ENCODE data around the gene PNPLA2.

Gene PNPLA2

DNA sequence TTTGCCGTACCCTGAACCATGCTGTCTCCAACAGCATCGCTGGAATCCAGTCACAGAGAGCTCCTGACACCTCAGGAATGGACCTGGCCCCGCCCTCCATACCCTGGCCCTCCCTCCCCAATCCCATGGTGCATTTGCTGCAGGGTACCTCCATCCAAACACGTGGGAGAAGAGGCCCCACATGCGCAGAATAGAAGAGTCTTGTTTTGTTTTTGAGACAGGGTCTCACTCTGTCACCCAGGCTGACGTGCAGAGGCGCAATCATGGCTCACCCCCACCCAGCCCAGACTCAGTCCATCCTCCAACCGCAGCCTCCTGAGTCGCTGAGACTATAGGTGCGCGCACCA lies 2.3 kb upstream of the PNPLA2 start:
- no peak for DNase-seq (ENCODE audit: low spot score)

DNA sequence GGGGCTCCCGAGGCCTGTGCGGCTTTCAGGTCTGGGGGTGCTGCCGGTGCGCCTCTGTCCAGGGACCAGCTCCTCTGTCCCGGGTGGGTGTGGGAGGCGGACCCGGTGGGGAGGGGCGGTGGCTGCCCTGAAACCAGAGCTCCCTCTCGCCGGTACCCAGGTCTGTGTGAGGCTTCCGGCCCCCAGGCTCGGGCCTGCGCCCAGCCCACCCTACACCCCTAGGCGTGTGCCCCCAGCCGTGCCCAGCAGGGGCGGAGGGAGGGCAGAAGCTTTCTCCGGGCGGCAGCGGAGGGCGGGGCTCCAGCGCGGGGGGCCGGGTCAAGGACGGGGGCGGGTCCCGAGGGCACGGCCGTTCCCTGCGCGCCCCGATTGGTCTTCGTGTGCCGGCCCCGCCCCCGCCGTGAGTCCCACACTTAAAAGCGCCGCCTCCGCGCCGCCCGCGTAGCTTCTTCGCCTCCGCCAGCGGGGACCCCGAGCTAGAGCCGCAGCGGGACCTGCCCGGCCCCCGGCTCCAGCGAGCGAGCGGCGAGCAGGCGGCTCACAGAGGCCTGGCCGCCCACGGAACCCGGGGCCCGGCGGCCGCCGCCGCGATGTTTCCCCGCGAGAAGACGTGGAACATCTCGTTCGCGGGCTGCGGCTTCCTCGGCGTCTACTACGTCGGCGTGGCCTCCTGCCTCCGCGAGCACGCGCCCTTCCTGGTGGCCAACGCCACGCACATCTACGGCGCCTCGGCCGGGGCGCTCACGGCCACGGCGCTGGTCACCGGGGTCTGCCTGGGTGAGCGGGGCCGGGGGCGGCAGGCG lies 616 bp downstream of the PNPLA2 start:
- no peak for DNase-seq (ENCODE audit: low spot score)

DNA sequence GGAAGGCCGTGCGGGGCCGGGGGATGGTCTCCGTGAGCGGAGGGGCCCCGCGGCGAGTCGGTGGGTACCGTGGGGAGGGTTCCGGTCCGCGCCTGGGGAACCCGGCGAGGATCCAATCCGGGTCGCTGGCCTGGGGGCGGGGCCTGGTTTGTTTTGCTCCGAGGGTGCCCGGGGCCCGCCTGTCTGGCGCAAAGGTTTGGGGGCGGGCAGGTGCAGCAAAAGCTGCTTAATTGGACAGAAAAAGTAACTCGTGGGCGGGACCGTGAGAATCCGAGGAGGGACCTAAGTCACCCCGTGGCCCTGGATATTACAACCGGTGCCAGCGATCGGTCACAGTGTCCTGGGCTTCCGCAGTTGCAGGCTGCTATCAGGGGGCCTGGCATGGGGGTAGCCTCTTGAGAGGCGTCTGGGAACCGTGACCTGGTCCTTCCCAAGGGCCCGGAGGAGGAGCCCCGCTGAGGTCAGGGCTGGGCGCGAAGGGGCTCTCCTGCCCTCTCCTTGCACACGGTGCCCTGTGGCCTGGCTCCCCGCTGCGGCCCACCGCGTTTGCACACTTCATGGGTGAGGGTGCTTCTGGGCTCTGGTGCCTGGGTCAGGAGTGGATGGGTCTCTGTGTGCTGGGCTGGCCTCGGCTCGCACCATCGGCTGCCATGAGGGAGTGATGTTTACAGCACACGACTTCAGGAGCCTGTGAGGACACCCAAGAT lies 1.4 kb downstream of the PNPLA2 start:
- DNase-seq (ENCODE audit: low spot score): no peak

DNA sequence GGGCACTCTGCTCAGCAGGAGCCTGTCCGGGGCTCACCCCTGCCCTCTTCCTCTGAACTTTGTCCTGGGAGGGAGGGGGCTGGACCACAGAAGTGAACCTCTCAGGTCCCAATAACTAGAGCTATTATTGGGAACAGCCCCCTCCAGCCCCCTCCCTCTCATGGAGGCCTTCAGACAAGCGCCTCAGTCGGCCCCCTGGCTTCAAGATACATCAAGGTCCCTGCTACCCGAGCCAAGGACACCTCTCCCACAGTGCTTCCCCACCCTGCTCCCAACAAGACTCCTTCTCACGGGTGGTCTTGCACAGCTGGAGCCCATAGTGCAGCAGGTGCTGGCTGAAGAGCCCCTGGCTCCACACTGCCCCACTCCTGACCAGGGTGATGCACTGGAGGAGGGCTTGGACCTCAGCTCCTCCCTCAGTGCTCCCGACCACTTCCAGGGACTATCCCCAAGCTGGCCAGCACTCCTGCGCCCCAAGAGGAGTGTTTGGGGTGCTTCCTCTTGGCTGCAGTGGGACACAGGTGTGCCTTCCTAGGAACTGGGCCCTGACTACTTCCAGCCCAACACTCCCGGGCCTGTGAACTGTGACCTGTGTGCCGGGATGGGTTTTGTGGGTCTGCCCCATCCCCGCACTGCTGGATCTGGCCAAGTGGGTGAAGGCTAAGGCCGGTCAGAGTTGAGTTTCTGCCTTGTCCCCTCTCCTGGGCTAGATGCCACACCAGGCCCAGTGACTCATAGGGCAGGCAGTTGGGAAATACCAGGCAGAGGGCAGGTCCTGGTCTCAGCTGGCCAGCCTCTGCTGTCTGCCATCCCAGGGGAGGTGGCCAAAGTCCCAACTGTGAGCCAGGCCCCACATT lies 2.2 kb downstream of the PNPLA2 start:
- DNase-seq (ENCODE audit: low spot score): no peak

DNA sequence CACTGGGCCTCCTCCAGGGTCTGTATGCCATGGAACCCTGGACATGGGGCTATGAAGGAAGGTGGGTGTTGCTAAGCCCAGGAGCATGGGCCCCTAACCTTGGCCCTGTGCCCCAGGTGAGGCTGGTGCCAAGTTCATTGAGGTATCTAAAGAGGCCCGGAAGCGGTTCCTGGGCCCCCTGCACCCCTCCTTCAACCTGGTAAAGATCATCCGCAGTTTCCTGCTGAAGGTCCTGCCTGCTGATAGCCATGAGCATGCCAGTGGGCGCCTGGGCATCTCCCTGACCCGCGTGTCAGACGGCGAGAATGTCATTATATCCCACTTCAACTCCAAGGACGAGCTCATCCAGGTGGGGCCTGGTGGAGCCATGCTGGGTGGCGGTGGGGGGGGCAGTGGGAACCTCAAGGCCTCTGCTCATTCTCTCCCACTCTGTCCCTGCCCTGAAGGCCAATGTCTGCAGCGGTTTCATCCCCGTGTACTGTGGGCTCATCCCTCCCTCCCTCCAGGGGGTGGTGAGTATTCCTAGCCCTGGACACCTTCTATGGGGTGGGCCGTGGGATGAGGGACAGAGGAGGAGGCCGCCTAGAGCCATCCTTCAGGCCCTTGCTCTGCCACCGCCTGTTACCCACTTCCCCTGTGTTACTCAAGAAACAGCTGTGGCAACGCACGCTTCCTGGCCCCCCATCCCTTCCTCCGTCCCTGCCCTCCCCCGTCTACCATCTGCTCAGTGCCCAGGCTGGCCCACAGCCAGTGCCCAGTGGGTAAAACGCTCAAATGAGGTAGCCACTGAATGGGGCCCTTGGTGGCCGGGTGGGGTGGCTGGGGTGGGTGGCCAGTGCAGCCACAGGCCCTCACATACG lies 3.0 kb downstream of the PNPLA2 start:
- no peak for DNase-seq (ENCODE audit: low spot score)

DNA sequence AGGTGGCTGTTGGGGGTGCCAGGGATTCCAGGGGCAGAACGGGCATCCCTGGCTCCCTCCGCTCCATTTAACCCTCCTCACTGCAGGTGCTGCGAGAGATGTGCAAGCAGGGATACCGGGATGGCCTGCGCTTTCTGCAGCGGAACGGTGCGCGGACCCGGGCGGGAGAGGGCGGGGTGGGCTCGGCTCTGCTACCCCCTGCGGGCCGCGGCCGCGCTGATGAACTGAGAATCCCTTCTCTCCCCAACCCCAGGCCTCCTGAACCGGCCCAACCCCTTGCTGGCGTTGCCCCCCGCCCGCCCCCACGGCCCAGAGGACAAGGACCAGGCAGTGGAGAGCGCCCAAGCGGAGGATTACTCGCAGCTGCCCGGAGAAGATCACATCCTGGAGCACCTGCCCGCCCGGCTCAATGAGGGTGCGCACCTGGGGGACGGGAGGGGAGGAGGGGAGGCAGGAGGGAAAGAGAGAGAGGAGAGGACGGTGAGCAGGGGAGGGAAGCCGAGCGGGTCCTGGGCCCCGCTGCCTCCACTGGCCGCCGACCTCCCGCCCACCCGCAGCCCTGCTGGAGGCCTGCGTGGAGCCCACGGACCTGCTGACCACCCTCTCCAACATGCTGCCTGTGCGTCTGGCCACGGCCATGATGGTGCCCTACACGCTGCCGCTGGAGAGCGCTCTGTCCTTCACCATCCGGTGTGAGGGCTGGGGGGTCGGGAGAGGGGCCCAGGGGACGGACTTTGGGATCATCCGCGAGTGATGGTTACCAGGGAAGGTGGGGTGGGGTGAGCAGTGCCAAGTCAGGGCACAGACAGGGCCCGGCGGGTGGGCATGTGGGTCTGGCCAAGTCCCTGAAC lies 5.0 kb downstream of the PNPLA2 start:
- no peak for DNase-seq (ENCODE audit: low spot score)

DNA sequence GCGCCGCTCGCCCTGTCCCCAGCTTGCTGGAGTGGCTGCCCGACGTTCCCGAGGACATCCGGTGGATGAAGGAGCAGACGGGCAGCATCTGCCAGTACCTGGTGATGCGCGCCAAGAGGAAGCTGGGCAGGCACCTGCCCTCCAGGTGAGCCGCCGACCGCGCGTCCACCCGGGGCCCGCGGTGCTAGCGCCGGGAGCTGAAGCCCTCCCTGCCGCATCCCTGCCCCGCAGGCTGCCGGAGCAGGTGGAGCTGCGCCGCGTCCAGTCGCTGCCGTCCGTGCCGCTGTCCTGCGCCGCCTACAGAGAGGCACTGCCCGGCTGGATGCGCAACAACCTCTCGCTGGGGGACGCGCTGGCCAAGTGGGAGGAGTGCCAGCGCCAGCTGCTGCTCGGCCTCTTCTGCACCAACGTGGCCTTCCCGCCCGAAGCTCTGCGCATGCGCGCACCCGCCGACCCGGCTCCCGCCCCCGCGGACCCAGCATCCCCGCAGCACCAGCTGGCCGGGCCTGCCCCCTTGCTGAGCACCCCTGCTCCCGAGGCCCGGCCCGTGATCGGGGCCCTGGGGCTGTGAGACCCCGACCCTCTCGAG lies 5.7 kb downstream of the PNPLA2 start:
- no peak for DNase-seq (ENCODE audit: low spot score)

DNA sequence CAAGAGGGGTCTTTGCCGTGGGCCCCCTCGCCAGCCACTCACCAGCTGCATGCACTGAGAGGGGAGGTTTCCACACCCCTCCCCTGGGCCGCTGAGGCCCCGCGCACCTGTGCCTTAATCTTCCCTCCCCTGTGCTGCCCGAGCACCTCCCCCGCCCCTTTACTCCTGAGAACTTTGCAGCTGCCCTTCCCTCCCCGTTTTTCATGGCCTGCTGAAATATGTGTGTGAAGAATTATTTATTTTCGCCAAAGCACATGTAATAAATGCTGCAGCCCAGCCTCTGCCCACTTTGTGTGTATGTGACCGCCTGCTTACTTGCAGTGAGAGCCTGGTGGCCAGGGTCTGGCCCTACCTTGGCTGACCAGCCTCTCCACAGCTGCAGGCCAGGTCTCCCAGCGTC lies 6.2 kb downstream of the PNPLA2 start:
- no peak for DNase-seq (ENCODE audit: low spot score)

DNA sequence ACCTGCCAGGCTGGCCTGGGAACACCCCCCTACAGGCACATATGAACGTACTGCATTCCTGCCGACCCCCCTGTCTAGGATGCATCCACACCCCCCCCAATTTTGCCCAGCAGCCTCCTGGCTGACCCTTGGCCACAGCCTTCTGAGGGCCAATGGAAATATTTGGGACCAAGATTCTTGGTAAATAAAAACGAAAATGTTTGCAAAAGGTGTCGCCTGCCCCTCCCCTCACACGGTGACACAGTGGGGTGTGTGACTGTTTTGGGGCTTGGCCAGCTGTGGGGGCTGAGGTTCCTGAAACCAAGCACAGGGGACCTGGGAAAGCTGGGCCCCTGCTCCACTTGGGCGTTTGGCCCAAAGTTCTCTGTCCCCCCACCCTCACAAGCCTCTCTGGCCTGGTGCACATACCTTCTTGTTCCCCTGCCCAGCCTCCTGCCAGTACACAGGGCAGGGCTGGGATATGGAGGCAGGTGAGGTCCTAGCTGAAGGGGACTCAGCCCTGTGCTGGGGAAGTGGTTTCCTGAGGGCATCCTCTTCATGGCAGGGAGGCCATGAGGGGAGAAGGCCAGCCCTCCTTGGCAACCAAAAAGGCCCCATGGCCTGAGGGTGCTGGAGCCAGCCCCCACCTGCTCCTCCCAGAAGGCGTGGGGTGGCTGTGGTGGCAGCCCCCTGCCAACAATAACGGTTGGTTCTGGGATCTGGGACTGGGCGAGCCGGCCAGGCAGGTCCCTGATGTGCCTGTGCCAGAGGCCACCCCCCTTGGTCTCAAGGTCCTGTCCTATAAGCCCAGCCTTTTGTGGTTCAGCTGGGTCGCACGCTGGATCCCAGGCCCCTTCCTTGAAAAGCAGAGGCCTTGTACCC lies 6.9 kb downstream of the PNPLA2 start:
- no peak for DNase-seq (ENCODE audit: low spot score)

DNA sequence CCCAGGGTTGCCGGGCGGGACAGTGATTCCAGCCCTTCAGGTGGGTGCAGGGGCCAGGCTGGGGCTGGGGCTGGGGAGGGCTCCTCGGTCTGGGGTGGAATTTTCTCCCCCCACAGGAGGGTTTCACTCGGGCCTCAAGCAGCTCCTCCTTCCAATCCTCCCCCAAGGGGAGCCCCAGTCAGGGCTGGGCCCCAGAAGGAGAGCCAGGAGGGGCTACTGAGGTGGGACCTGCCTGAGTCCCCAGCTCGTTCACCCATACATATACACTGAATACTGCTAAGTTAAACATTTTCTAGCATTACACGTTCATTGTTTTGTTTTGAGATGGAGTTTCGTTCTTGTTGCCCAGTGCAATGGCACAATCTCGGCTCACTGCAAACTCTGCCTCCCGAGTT lies 7.5 kb downstream of the PNPLA2 start:
- no peak for DNase-seq (ENCODE audit: low spot score)

DNA sequence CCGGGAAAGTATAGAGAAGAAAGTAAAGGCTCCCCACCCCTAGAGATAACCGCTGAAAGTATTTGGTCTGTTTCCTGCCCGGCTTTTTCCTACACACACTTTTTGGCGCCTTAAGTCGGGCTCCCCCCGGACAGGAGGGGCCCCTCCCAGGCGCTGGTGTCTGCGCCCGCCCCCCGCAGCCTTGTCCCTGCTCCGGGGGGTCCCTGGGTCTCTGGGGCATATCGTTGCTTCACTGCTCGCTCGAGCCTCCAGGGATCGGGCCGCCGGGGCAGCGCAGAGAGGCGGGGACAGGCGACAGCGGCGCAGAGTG lies 8.1 kb downstream of the PNPLA2 start:
- no peak for DNase-seq (ENCODE audit: low spot score)

DNA sequence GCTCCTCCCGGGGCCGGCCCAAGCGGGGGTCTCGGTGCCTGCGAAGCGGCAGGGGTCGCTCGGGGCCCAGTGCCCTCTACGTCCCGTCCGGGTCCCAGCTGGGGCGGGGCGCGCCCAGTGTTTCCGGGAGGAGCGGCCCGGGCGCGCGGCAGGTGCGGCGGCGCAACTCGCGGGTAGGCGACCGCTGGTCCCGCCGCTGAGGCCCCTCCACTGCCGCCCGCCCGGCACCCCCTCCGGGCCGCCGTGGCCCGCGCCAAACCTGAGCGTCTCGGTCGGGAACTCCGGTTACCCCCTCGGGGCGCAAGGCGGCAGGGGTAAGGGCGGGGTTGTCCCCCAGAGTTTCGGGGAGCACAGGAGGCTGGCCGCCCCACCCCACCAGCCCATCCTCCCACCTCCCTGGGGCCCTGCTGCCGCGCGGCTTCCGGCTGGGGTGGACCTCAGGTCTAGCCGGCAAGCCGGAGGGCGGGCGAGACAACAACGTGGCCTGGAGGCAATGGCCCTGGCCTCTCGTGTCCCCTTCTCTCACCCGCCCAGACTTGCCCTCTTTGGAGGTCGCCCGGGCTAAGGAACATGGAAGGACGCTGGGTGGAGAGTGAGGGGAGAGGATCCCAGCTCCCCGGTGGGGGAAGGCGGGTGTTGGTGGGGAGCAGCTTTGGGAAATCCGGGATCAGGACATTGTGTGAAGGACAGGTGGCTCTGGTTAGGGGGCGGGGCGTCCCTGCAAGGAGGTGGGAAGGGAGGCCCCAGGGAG lies 8.6 kb downstream of the PNPLA2 start:
- no peak for DNase-seq (ENCODE audit: low spot score)

DNA sequence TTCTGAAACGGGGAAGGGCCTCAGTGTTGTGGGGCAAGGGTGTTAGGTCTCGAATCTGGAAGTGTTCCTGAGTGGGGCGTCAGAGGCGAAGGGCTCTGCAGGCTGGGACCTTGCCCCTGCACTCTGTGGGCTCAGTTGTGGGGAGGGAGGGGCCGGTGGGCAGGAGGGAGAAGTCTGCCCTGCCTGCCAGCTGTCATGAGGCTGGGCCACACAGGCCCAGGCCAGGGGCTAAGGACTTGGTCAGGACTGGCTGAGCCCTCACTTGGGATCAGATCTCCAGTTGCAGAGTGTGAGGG lies 9.1 kb downstream of the PNPLA2 start, which contains the start of gene CRACR2B:
Gene CRACR2B (plus strand): TSS at position 23 of the 296 bp plus-strand sequence. CDS start 689 bp downstream, outside the sequence.
- no peak for DNase-seq (ENCODE audit: low spot score)

DNA sequence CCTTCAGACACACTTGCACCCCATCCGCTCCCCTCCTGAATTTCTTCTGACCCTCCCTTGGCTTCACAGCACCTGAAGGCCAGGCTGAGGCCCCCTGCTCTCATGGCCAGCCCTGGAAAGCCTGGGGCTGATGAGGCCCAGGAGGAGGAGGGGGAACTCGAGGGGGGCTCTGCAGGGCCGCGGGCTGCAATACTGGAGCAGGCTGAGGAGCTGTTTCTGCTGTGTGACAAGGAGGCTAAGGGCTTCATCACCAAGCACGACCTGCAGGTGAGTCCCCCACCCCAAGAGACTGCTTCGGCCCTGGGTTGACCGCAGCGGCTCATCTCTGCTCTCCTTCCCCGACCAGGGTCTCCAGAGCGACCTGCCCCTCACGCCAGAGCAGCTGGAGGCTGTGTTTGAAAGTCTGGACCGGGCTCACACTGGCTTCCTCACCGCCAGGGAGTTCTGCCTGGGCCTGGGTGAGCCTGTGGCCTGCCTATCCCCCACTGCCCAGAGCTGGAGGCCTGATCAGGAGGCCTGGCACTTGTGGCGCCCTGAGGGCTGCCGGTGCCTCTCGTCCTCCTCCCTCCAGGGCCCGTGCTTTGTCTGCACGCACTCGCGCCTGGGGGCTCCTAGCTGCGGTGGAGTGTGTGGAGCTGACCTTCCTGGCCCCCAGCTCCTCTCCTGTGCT lies 9.9 kb downstream of the PNPLA2 start:
- no peak for DNase-seq (ENCODE audit: low spot score)

DNA sequence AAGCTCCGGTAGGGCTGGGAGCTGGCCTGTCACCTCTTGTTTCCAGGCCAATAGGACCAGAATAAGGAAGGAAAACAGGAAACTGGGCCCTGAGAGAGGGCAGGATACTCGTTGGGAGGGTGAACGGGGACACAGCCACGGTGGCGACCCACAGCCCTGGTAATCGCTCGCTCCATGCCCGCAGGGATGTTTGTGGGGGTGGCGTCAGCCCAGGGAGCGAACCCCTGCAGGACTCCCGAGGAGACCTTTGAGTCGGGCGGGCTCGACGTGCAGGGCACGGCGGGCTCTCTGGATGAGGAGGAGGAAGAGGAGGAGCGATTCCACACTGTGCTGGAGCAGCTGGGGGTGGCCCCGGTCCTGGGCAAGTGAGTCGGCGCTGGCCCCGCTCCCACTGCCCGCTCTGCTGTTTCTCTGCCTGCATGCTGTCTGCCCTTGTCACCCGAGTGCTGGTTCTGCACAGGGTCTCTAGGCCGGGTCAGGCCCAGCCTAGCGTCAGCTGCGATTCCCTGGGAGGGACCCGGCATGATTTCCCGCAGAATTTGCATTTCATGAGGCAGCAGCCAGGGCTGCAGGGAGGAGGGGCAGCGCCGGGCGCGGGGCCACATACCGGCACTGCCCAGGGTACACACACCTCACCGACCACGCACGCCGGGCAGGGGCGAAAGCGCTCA lies 10.6 kb downstream of the PNPLA2 start:
- DNase-seq (ENCODE audit: low spot score): no peak

DNA sequence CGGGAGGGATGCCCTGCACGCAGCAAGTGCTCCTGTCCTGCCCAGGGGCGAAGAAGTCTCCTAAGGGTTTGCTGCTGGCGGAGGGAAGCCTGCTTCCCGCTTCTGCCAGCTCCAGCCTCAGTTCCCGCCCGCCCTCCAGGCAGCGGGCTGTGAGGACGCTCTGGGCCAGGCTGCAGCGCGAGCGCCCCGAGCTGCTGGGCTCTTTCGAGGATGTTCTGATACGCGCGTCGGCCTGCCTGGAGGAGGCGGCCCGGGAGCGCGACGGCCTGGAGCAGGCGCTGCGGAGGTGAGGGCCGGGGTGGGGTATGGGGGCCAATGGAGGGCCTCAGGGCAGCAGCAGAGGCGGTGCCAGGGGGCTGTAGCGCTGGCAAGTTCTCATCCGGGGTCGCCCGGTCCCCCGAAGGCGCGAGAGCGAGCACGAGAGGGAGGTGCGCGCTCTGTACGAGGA lies 11.2 kb downstream of the PNPLA2 start:
- no peak for DNase-seq (ENCODE audit: low spot score)

DNA sequence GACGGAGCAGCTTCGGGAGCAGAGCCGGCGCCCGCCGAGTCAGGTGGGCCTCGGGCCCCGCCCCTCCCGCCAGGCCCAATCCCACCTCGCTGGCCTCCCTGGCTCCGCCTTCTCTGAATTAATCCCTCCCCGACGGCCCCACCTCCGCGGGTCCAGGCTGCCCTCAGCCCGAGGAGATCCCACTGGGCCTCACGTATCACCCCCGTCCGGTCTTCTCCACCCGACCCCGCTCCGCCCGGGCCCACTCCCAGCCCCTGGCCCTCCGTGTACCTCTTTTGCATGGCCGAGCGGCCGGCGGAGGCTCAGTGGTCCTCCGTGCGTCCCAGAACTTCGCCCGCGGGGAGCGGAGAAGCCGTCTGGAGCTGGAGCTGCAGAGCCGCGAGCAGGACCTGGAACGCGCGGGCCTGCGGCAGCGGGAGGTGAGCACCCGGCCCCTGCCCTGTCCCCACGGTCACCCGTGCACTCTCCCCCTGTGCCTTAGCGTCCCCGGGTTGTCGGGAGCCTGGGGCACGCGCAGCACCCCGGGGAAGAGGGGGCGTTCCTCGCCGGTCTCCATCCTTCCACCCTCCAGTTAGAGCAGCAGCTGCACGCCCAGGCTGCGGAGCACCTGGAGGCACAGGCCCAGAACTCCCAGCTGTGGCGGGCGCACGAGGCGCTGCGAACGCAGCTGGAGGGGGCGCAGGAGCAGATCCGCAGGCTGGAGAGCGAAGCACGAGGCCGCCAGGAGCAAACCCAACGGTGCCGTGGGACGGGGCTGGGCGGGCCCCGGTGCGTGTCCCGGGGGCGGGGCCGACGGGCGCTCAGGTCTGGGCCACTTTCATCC lies 11.8 kb downstream of the PNPLA2 start:
- no peak for DNase-seq (ENCODE audit: low spot score)

All from kidney capillary endothelial cell (primary cell).